ENCODE data around the gene IGSF21. TPM values are rescaled to one million over a fixed set of nuclear protein-coding genes. Genes with fewer than 3 reads are reported as not detected.
A peak's percentile ranks its signal among the peaks of the same experiment; 100 is the strongest.

Gene IGSF21
- total and polyA plus RNA-seq, 2 of the 8 experiments (the other 6 are each of a cell fraction or from before 2014, with no cell fraction given), result 22.5 to 28.5 TPM

GRCh38 chr1:18390953-18391352 is 283.4 kb downstream of the IGSF21 start:
- no peak overlapping the region for H2AFZ ChIP-seq (ENCODE audit: low read length)
- no peak overlapping the region for H3K4me3 ChIP-seq (ENCODE audit: extremely low read depth in 1 of 4, insufficient read depth in 2 of 4, low read depth in 3 of 4, low read length in 4 of 4)
- no peak overlapping the region for H3K4ac ChIP-seq (replicated peaks; ENCODE audit: insufficient read length, low read depth, low read length)
- no peaks in the 10 kb centered on the region for H3K36me3 ChIP-seq (ENCODE audit: control insufficient read depth in 2 of 4, insufficient read depth in 4 of 4, low read length in 3 of 4)
- no peak overlapping the region for H2BK5ac ChIP-seq (ENCODE audit: low read depth, low read length)
- no peak overlapping the region for H2BK120ac ChIP-seq (replicated peaks; ENCODE audit: low read depth, low read length)
- FAIRE-seq (no peak), DNase-seq (ENCODE audit: low read depth in 1 of 2, low spot score in 2 of 2) (no peak)
- peak overlapping the region; percentile 41; the same call in 1 of the 2 replicates for H2BK12ac ChIP-seq (ENCODE audit: low read depth, low read length)
- no peaks in the 10 kb centered on the region for H4K20me1 ChIP-seq (replicated peaks in 1 of 2; ENCODE audit: control insufficient read depth in 1 of 2, insufficient read depth in 2 of 2, low read length in 2 of 2)
- peak overlapping the region; percentile 17 for H4K91ac ChIP-seq (replicated peaks; ENCODE audit: insufficient read length, low read length)
- H3K27me3 ChIP-seq (replicated peaks in 1 of 4; ENCODE audit: control insufficient read depth in 3 of 4, extremely low read depth in 1 of 4, insufficient read depth in 3 of 4, low read length in 3 of 4), result no peaks in the 10 kb centered on the region; a peak in 1 of 7 replicates
- H3K23me2 ChIP-seq (ENCODE audit: low read depth, low read length), result no peaks in the 10 kb centered on the region
- no peak overlapping the region for H4K5ac ChIP-seq (ENCODE audit: insufficient read length, low read depth, low read length)
- peaks cover 0 to 3% (median 2%) of the 10 kb centered on the region in 4 experiments; a peak in 4 of 7 replicates for H3K4me1 ChIP-seq (replicated peaks in 1 of 4; ENCODE audit: control insufficient read depth in 3 of 4, insufficient read depth in 4 of 4, low read length in 3 of 4)
- no peaks in the 10 kb centered on the region for H3K9me3 ChIP-seq (ENCODE audit: insufficient read depth in 2 of 2, low read depth in 1 of 2, low read length in 1 of 2)
- H4K8ac ChIP-seq (ENCODE audit: extremely low read depth, insufficient read depth, low read length), result no peak overlapping the region; the same call in 1 of the 2 replicates
- no peak overlapping the region for H3K56ac ChIP-seq (replicated peaks; ENCODE audit: insufficient read length, low read depth, low read length)
- 84% methylated on average over 11 of the region's 11 CpGs; no CpG with 5 or more reads in 1 of the 2 experiments for WGBS, 2 experiments (ENCODE audit: extremely low coverage in 1 of 2, insufficient coverage in 1 of 2, insufficient read length in 1 of 2, insufficient replicate concordance in 2 of 2, low coverage in 1 of 2, low lambda C conversion rate in 2 of 2, missing lambda C conversion rate in 1 of 2)
- H3K14ac ChIP-seq (ENCODE audit: insufficient read length), result no peak overlapping the region
- H3K27ac ChIP-seq (ENCODE audit: low read depth, low read length), result no peak overlapping the region
- no peak overlapping the region for H3K18ac ChIP-seq (ENCODE audit: extremely low read depth, low read length)
- H3K9ac ChIP-seq (replicated peaks in 1 of 4; ENCODE audit: extremely low read depth in 1 of 4, low read depth in 3 of 4, low read length in 3 of 4), result no peak overlapping the region
- ChIA-PET CTCF (ENCODE audit: partially characterized antibody) (interaction anchor here (1.3 to 4.5 kb wide), 2 partner anchors 8 to 91 kb away, joined by 3 to 21 read pairs; no protein-coding TSS in a partner anchor), POLR2A (ENCODE audit: partially characterized antibody) (no interaction called here)
- TF ChIP-seq MAFK (IDR thresholded peaks at IDR 0.05; ENCODE audit: low read depth, low read length) (no peak), SIRT6 (IDR thresholded peaks at IDR 0.05; ENCODE audit: low read length) (no peak), NANOG (IDR thresholded peaks at IDR 0.05; ENCODE audit: insufficient read depth, low read depth, low read length, poor library complexity, severe bottlenecking) (no peak), EGR1 (IDR thresholded peaks at IDR 0.05; ENCODE audit: borderline replicate concordance, low read depth, low read length) (no peak)
- no peaks in the 10 kb centered on the region for H3K79me1 ChIP-seq (ENCODE audit: low read depth, low read length)
- no peak overlapping the region for H3K4me2 ChIP-seq (ENCODE audit: insufficient read depth in 1 of 2, low read depth in 2 of 2, low read length in 2 of 2)
- H3K23ac ChIP-seq (ENCODE audit: insufficient read length), result no peak overlapping the region
- H3K79me2 ChIP-seq (ENCODE audit: control insufficient read depth in 1 of 2, insufficient read depth in 2 of 2, low read length in 2 of 2), result no peaks in the 10 kb centered on the region
- H2BK15ac ChIP-seq (ENCODE audit: low read length), result peak overlapping the region; percentile 72; the same call in 1 of the 2 replicates
- no peak overlapping the region for H2BK20ac ChIP-seq (ENCODE audit: low read length)
- no peak overlapping the region for H2AK5ac ChIP-seq (ENCODE audit: low read depth, low read length)
